Activated naive CD4-positive, alpha-beta T cell treated with anti-CD3 and anti-CD28 coated beads, Interleukin-2, amount 50 U/mL, for 72 hours (primary cell): ENCODE results near the gene KCNMA1. TPM values are rescaled to one million over a fixed set of nuclear protein-coding genes. Genes with fewer than 3 reads are reported as not detected.
"Not testable (repeated sequence)": the region's sequence is repeated elsewhere in the genome, so short reads cannot be mapped to it uniquely, and the experiment has no call there.

Experiments
- ATAC-seq, 2 donors: fragments of 150-1000 bp; cut with Tn5 transposase; 2 replicates each; pipeline ENCODE4 v1.10.0; 2021; ENCODE audit warnings: mild to moderate bottlenecking in 2 of 2, moderate library complexity in 2 of 2
- DNase-seq, 2 donors: peaks; one replicate each; pipeline ENCODE4 v3.0.0; 2021 to 2022; ENCODE audit warnings: low spot score in 2 of 2
- H3K27ac Mint-ChIP-seq, 2 donors: one replicate each; pipeline ENCODE4 v1.8.0; 2022; ENCODE audit warnings: mild to moderate bottlenecking in 2 of 2, mixed read lengths in 2 of 2
- H3K36me3 Mint-ChIP-seq, 2 donors: one replicate each; pipeline ENCODE4 v1.8.0; 2022; ENCODE audit warnings: mixed read lengths in 2 of 2
- H3K9me3 Mint-ChIP-seq, 2 donors: one replicate each; pipeline ENCODE4 v1.8.0; 2022; ENCODE audit warnings: mixed read lengths in 2 of 2
- total RNA-seq, 2 donors: library from RNA; stranded (reverse); gene quantifications; one replicate each; pipeline ENCODE4 v1.2.3, GENCODE V29; 2022

The KCNMA1 gene
- total RNA-seq, 2 donors from 2014 or later, result not detected

DNA sequence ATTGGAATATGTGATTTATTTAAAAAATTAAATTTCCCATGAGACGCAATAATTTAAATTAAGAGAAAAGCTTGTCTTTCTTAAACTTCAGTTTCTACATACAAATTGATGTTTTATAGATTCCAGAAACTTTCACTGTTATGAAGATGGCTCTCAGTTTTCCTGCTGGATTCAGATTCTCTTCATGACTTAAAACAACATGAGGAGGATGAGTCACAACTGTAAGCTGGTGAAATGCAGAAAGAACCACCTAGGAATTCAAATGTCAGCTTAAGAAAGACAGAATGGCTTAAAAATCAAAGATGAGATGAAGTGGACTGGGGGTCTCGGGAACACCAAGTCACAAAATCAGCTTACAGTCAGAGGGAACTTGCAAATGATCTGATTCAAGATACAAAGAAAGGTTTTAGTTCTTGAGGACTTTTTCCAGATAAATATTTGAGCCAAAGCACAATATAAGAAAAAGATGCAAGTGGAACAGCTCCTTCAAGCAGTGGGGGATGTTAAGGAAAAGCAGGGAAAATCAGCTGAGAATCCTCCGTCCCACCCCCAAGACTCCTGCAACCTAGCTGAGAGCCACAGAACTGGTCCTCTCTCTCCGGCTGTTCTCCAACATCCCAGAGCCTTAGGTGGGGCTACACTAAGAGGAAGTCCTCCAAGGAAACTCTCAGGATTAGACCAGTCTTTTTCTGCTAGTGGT is 279.8 kb downstream of the KCNMA1 start:
- Mint-ChIP-seq H3K27ac (no peak overlapping the region), H3K36me3 (no peaks in the 10 kb centered on the region), H3K9me3 (no peaks in the 10 kb centered on the region)
- DNase-seq (no peak), ATAC-seq (no peak)

DNA sequence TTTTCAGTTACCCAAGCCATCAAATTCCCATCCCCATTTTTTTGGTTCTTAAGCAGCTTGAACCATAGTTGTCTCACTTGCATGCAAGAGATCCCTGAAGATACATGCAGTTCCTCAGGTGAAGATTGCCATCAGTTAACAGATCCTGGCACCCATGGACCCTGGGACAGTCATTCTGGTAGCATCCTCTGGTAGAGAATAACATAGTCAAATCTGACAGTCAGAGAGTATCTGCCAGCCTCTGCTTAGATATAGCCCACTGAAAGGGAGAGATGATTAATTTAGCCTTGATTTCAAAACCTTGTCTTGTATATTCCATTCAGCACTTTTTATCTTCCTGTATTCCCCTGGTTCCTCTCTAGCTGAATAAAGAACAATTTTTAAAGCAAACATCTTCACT is 280.4 kb downstream of the KCNMA1 start:
- no peaks in the 10 kb centered on the region for H3K9me3 Mint-ChIP-seq
- ATAC-seq, result no peak
- no peak for DNase-seq
- H3K27ac Mint-ChIP-seq, result no peak overlapping the region
- H3K36me3 Mint-ChIP-seq, result no peaks in the 10 kb centered on the region

DNA sequence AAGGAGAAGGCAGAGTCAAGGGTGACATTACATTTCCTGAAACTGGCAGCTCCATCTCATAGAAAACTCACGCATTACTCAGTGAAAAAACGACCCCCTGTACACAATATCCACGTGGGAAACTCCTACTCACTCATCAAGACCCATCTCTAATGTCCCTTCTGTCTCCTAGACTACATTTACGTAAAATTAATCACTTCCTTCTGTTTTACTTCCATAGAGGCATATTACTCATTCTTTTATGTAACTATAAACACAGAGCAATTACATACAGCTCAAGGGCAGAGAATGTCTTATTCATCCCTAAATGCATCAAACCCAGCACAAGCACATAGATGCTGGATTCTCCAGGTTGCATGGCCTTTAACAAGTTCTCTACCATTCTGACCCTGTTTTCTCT is 281.8 kb downstream of the KCNMA1 start:
- H3K9me3 Mint-ChIP-seq, result no peaks in the 10 kb centered on the region
- DNase-seq (no peak), ATAC-seq (no peak)
- H3K27ac Mint-ChIP-seq, result no peak overlapping the region
- no peaks in the 10 kb centered on the region for H3K36me3 Mint-ChIP-seq

DNA sequence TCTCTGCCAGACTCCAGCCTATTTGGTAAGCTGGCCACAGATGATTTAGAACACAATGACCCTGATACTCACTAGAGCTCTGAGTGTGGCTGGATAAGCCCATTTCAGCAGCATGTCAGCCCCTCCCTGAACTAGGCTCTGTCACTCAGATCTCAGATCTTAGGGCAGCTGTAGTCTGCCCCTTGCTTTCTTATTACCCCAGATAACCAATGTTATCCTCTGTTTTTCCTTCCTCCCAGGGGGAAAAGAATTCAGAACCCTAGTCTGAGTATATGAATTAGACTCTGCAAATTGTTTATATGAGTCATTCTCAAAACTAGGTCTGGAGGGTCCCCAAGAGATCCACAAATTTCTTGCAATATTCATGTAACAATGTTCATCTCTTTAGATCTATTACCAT is 286.2 kb downstream of the KCNMA1 start:
- Mint-ChIP-seq H3K36me3 (no peaks in the 10 kb centered on the region), H3K27ac (no peak overlapping the region), H3K9me3 (no peaks in the 10 kb centered on the region)
- no peak for ATAC-seq
- DNase-seq, result no peak

DNA sequence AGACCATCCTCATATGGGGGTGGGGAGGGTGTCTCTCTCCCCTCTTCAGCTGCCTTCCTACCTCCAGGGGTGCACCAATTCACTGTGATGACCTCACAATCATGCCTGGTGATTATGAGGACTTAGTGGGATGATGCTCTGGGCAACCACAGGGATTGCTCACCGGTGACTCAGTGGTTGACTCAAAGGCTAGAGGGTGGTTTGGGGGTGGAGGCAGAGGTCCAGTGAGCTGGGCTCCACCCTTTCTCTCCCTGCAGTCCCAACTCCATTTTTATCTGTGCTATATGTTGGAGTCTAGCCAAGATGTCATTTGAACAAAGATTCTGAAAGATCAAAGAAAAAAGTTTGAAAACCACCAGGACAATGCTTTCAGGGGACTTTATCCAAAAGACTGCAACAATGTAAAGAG is 286.9 kb downstream of the KCNMA1 start:
- no peaks in the 10 kb centered on the region for H3K9me3 Mint-ChIP-seq
- peak; percentile 72 to 94 for ATAC-seq
- DNase-seq, result no peak
- no peak overlapping the region for H3K27ac Mint-ChIP-seq
- H3K36me3 Mint-ChIP-seq, result no peaks in the 10 kb centered on the region

DNA sequence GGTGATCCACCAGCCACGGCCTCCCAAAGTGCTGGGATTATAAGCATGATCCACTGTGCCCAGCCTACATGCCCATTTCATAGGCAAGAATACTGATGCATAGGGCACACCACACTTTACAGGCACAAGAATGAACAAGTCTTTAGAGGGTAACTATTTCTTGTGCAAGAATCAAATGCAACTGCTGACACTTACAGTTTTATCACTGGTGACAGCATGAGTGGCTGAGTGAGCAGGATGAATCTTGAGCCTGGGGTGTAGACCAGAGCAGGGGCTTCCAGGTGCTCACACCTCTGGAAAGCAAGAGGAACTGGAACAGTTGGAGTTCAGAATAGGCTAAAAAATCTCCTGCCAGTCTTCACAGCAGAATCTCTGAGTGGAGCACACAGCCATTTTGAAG is 287.5 kb downstream of the KCNMA1 start:
- peaks cover 0 to 1% of the 10 kb centered on the region in 2 donors for H3K9me3 Mint-ChIP-seq
- H3K36me3 Mint-ChIP-seq, result no peaks in the 10 kb centered on the region
- ATAC-seq (no peak), DNase-seq (no peak)
- no peak overlapping the region for H3K27ac Mint-ChIP-seq

DNA sequence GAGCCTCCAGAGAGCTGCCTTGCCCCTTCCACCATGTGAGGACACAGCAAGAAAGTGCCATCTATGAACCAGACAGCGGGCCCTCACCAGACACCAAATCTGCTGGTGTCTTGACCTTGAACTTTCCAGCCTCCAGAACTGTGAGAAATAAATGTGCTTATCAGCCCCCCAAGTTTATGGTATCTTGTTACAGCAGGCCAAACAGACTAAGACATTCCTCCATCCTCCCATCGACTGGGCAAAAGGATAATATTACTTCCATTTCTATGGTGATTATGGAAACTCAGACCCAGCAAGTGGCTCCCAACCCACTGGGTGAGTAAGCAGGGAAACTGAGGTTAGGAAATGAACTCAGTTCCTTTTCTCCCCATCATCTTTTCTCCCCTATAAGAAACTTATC is 288.4 kb downstream of the KCNMA1 start:
- ATAC-seq, result no peak
- no peak for DNase-seq
- Mint-ChIP-seq H3K9me3 (peaks cover 0 to 3% of the 10 kb centered on the region in 2 donors), H3K27ac (no peak overlapping the region), H3K36me3 (no peaks in the 10 kb centered on the region)

DNA sequence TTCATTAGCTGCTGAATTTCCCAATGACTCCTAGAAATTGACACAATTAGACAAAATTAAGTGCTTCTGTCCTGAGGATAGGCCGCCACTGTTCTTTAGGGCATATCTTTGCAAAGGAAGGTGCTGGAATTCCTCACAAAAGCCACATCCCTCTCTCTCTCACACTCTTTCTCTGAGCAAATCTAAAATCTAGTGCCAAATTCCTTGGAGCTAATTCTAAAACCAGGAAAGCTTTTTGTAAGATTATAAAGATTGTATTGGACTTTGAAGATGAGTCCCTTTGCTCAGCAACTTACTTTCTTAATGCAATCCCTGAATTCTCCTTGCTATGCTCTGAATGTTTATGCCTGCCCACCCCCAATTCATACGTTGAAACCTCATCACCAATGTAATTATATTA is 288.9 kb downstream of the KCNMA1 start:
- Mint-ChIP-seq H3K36me3 (no peaks in the 10 kb centered on the region), H3K9me3 (peaks cover 0 to 3% of the 10 kb centered on the region in 2 donors), H3K27ac (no peak overlapping the region)
- ATAC-seq (no peak), DNase-seq (no peak)

DNA sequence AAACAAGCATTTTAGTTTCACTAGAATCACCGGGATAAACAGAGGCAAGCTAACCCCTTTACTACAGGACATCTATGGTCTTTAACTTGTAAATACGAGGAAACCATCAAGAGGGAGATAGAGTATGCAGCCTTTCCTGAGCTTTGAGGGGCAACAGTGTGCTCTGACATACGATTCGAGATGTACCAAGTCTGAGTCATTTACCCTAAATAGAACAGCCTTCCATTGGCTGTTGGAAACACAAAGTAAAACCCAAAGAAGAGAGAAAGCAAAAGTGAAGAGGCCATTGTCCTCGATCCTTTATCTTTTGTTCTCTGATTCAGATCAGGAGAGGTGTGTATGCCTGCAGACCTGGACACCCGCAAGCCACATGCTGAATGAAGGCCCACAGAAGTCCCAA is 289.5 kb downstream of the KCNMA1 start:
- ATAC-seq, result no peak
- DNase-seq, result no peak
- no peaks in the 10 kb centered on the region for H3K36me3 Mint-ChIP-seq
- no peak overlapping the region for H3K27ac Mint-ChIP-seq
- H3K9me3 Mint-ChIP-seq, result peaks cover 0 to 3% of the 10 kb centered on the region in 2 donors

DNA sequence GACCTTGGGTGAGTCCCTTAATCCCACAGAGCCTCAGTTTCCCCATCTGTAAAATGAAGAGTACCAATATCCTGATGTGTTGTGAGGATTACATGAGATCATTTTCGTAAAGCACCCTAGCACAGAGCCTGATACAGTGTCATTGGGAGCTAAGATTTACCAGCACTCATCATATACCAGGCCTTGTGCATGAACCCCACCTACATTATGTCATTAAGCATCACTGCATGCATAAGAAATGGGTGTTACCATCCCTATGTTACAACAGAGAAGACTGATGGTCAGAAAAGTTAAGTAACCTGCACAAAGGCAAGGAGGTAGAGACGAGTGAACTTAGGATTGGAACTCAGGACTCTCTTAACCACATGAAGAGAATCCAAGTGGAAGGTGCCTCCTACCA is 290.6 kb downstream of the KCNMA1 start:
- no peak for DNase-seq
- Mint-ChIP-seq H3K36me3 (no peaks in the 10 kb centered on the region), H3K9me3 (peaks cover 0 to 3% of the 10 kb centered on the region in 2 donors), H3K27ac (no peak overlapping the region)
- ATAC-seq, result no peak

DNA sequence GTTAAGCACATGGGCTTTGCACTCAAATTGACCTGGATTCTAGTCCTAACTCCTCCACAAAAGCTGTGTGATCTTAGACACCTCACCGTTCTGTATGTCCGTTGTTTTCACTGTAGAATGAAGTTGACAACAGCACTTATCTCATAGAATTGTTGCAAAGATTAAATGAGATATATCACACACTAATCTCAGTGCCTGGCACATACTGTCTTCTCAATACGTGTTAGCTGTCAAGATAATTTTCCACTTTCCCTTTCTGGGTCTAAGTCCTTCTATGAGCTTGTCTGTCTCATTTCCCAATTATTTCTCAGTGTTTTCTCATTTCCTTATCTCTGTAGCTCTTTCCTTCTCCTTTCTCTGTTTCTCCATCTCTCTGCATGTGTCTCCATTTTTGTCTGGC is 296.6 kb downstream of the KCNMA1 start:
- Mint-ChIP-seq H3K36me3 (no peaks in the 10 kb centered on the region), H3K27ac (no peak overlapping the region), H3K9me3 (peaks cover 0 to 12% of the 10 kb centered on the region in 2 donors)
- ATAC-seq, result no peak
- DNase-seq, result no peak

DNA sequence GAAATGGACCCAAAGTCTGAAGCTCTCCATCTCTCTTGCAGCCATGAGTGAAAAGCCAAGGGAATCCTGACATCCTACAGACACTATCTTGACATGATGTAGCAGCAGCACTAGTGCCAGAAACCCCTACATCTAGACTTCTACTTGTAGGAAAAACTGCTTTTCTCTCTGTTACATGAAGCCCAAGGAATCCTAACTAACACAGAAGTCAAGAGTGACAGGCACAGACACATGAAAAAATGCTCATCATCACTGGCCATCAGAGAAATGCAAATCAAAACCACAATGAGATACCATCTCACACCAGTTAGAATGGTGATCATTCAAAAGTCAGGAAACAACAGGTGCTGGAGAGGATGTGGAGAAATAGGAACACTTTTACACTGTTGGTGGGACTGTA is 297.7 kb downstream of the KCNMA1 start:
- not testable (repeated sequence) for H3K9me3 Mint-ChIP-seq, DNase-seq, ATAC-seq, H3K27ac Mint-ChIP-seq, H3K36me3 Mint-ChIP-seq

DNA sequence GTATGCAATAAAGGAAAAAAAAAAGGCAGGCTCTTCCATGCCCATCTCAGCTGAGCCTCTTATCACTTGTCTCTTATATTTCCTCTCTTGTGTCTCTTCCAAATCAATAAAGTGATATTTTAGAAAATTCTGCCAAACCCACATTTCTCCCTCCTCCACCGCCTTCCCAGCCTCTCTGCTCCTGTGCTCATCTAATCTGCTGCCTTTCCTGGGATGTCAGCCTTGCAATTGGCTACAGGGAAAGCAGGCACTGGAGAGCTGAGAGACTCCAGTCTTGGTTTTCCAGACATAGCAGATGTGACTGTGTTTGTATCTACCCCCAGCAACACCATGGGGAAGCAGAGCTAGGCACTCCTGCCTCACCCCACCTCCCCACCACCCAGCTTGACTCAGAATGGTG is 298.4 kb downstream of the KCNMA1 start:
- Mint-ChIP-seq H3K27ac (no peak overlapping the region), H3K36me3 (no peaks in the 10 kb centered on the region), H3K9me3 (peaks cover 0 to 9% of the 10 kb centered on the region in 2 donors)
- ATAC-seq (no peak), DNase-seq (no peak)

DNA sequence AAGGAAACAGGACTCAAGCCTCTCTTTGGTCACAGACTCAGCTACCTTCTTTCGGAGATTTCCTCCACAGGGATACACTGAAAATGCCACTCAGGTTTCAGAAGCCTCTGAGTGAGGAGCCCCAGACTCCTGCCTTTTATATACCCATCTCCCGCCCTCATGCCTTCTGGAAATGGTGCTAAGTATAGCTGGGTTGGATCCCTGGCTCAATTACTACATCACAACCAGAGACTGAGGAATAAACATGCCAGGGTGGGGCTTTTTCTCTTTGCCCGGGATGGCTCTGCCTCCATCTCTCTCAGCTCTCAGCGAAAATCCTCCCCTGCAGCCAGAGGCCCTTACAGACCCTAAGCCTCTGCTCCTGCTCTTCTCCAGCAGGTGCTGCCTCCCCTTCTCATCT is 299.5 kb downstream of the KCNMA1 start:
- Mint-ChIP-seq H3K27ac (no peak overlapping the region), H3K9me3 (peaks cover 0 to 9% of the 10 kb centered on the region in 2 donors), H3K36me3 (no peaks in the 10 kb centered on the region)
- ATAC-seq (no peak), DNase-seq (no peak)

DNA sequence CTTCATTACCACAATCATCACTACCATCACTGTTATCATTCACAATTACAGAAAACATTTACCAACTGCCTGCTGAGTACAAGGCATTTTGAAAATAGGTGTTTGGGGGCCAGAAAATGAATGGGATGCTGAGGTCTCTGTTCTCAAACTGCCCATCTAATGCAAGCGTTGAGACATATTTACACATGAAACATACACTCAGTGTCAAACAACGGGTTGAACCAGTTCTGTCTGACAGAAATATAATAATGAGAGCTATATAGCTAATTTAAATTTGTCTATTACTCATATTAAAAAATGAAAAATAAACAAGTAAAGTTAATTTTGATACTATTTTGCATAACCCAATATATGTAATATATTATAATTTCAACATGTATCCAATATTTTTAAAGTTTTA is 303.1 kb downstream of the KCNMA1 start:
- Mint-ChIP-seq H3K27ac (no peak overlapping the region), H3K36me3 (no peaks in the 10 kb centered on the region), H3K9me3 (no peaks in the 10 kb centered on the region)
- DNase-seq (no peak), ATAC-seq (no peak)

DNA sequence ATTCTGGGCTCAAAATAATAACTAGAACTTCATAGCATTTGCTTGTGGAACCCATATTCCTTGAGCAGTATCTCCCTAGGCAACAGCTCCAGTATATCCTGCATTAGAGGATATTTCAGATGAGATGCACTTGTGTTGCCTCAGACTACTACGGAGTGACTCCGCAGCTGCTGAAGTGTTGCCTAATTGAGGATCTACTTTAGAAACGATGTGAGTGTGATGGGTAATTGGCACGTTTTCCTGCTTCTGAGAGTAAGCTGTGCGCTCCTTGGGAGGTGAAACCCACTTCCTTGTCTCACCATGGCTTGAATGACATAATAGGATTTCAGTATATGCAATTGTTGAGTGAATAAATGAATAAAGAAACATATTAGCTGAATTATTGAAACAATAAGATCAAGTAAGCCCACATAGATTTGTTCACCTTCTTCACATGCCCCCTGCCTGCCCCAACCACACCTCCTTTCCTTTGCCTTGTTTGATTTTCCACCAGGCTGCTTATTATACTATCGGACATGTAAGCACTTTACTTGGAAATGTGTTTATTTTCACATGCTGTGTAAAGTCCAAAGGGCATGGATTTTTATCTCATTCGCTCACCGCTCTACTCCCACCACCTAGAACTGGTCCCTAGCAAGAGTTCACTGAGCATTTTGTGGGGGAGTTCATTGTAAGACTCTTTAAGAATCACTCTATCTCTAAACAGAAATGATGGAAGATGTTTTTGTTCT is 303.8 kb downstream of the KCNMA1 start:
- H3K27ac Mint-ChIP-seq, result no peak overlapping the region
- no peaks in the 10 kb centered on the region for H3K9me3 Mint-ChIP-seq
- DNase-seq (no peak), ATAC-seq (no peak)
- no peaks in the 10 kb centered on the region for H3K36me3 Mint-ChIP-seq

DNA sequence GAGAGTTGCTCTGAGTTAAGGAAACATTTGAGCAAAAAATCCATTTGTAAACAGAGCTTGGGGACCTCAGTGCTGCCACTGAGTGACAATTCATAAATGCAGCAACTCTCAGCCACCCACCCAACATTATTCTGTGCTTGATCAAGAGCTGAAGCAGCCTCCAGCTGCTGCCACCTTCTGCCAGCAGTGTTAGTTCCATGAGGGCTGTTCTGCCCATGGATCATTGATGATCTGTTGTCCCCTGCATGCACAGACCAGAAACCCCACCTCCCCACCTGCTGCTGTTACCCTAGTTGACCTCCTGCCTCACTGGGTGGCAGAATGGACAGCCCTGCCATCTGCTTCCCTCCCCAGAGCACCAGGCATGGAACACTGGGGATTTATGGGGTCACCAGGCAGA is 305.4 kb downstream of the KCNMA1 start:
- no peak overlapping the region for H3K27ac Mint-ChIP-seq

DNA sequence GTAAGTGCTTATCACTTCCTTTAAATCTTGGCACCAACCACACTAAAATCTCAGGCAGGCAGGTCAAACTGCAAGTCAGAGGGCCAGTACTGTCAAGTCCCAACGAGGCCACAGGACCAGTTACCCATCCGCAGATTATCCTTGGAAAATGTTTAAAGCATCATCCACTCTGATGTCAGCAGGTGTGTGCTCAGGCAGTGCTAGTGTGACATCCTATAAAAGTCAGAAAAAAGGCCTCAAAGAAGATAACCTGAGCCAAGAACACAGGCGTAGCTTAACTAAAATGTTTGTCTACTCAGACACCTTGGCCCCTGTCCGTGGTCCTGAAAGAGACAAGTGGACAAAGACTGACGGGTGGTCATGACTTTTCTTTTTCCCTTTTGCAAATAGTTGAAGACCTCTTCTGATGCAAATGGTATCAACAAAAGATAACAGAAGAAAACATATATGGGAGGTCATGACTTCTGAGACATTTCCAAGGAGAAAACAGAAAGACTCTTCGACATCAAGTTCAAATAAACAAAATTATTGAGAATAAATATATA is 309.3 kb downstream of the KCNMA1 start:
- peak in 1 of 2 donors; percentile 24 for DNase-seq
- Mint-ChIP-seq H3K27ac (no peak overlapping the region), H3K36me3 (no peaks in the 10 kb centered on the region), H3K9me3 (peaks cover 5% of the 10 kb centered on the region in 2 donors)
- ATAC-seq, result no peak

More for the DNA sequence above, 305.4 kb downstream of the KCNMA1 start:
- ATAC-seq (no peak), DNase-seq (no peak)
- no peaks in the 10 kb centered on the region for H3K36me3 Mint-ChIP-seq
- no peaks in the 10 kb centered on the region for H3K9me3 Mint-ChIP-seq
